Karpas-422 (cell line): Measurements from ENCODE around the gene OTUD7B. TPM values are rescaled to one million over a fixed set of nuclear protein-coding genes. Genes with fewer than 3 reads are reported as not detected.

Experiments used
- DNase-seq: peaks from one replicate; pipeline ENCODE4 v3.0.0-alpha.2; 2015
- H2AFZ ChIP-seq: fragments of 200-600 bp; sonication (generic); 2 replicates; pipeline ENCODE4 v1.6.1; 2014; ENCODE audit warnings: antibody characterized with exemption, low read length, mixed read lengths
- H3K27ac ChIP-seq: fragments of 200-600 bp; sonication (generic); 2 replicates; pipeline ENCODE4 v1.5.1; 2014; ENCODE audit warnings: mild to moderate bottlenecking, low read length, moderate library complexity
- H3K27me3 ChIP-seq: fragments of 200-600 bp; sonication (generic); 2 replicates; pipeline ENCODE4 v1.6.1; 2014; ENCODE audit warnings: low read length, mixed read lengths
- H3K36me3 ChIP-seq: fragments of 200-600 bp; sonication (generic); 2 replicates; pipeline ENCODE4 v1.6.1; 2014; ENCODE audit warnings: low read length, mixed read lengths; ENCODE audit not compliant: insufficient read depth
- H3K4me1 ChIP-seq: fragments of 200-600 bp; sonication (generic); 2 replicates; pipeline ENCODE4 v1.6.1; 2014; ENCODE audit warnings: mild to moderate bottlenecking, low read length, mixed read lengths
- H3K4me2 ChIP-seq: fragments of 200-600 bp; sonication (generic); 2 replicates; pipeline ENCODE4 v1.6.1; 2014; ENCODE audit warnings: low read length, low read depth, mild to moderate bottlenecking; ENCODE audit not compliant: poor library complexity, severe bottlenecking
- H3K4me3 ChIP-seq: fragments of 200-600 bp; sonication (generic); 2 replicates; pipeline ENCODE4 v1.5.1; 2014; ENCODE audit warnings: mild to moderate bottlenecking, antibody characterized with exemption, low read length, mixed read lengths
- H3K79me2 ChIP-seq: fragments of 200-600 bp; sonication (generic); 2 replicates; pipeline ENCODE4 v1.6.1; 2014; ENCODE audit warnings: mild to moderate bottlenecking, low read length, mixed read lengths
- H3K9ac ChIP-seq: fragments of 200-600 bp; sonication (generic); 2 replicates; pipeline ENCODE4 v1.6.0; 2014; ENCODE audit warnings: low read length
- H3K9me2 ChIP-seq: fragments of 200-600 bp; sonication (generic), shearing (Covaris generic); replicated peaks from 2 replicates; pipeline ENCODE4 v1.6.0; 2014; ENCODE audit warnings: mild to moderate bottlenecking, low read length, moderate library complexity; ENCODE audit not compliant: insufficient read depth
- H3K9me3 ChIP-seq: fragments of 300-700, 200-600 bp; sonication (generic); 2 replicates; pipeline ENCODE4 v1.6.1; 2014; ENCODE audit warnings: low read length, mixed read lengths
- H4K20me1 ChIP-seq: fragments of 200-600 bp; sonication (generic); 2 replicates; pipeline ENCODE4 v1.6.1; 2014; ENCODE audit warnings: mild to moderate bottlenecking, antibody characterized with exemption, low read length, low read depth; ENCODE audit not compliant: insufficient read depth
- total RNA-seq: library from RNA; depleted of rRNA; stranded (reverse); fragments of >200 nt; shearing (Covaris generic); gene quantifications from 2 replicates; pipeline ENCODE4 v1.2.3, GENCODE V29; 2014; ENCODE audit warnings: low replicate concordance

The OTUD7B gene
- total RNA-seq, 1 experiment from 2014 or later: 3.6 TPM

GRCh38 chr1:149979245-149979971 lies 31.1 kb downstream of the OTUD7B start:
- H3K4me1 ChIP-seq: no peaks in the 10 kb centered on the region
- H2AFZ ChIP-seq: no peak overlapping the region
- H3K4me3 ChIP-seq: no peak overlapping the region
- no peak overlapping the region for H3K27ac ChIP-seq
- H3K9me3 ChIP-seq: no peaks in the 10 kb centered on the region
- H4K20me1 ChIP-seq: peaks cover 11% of the 10 kb centered on the region; the same call in 1 of the 2 replicates
- no peaks in the 10 kb centered on the region for H3K36me3 ChIP-seq
- no peaks in the 10 kb centered on the region for H3K9me2 ChIP-seq
- H3K4me2 ChIP-seq: no peak overlapping the region
- no peaks in the 10 kb centered on the region for H3K27me3 ChIP-seq
- H3K79me2 ChIP-seq: no peaks in the 10 kb centered on the region
- DNase-seq: no peak
- H3K9ac ChIP-seq: no peak overlapping the region

DNA sequence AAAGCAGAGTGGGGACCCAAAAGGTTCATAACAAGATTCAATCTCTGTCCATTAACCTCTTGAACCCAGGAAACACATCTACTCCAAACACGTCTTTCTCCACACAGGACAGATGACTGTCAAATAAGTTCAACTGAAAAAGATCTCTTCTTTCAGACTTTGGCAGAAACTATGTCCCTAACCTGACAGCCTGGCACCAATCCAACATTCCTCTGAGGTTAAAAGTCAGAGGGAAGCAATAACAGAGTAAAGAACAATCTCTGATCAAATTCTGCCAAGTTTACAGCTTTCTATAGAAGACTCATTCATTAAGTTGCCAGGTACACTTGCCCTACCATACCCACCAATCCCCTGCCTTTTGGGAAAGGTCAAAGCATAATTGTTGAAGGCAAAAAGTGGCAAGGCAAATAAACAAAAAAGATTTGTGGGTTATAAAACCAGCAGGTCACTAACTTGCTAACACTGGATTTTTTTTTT lies 31.9 kb downstream of the OTUD7B start:
- H3K4me2 ChIP-seq: no peak overlapping the region
- H3K4me3 ChIP-seq: no peak overlapping the region
- no peaks in the 10 kb centered on the region for H3K79me2 ChIP-seq
- H4K20me1 ChIP-seq: 0 out of 2 replicates have a peak, but pooled peaks cover 7% of the 10 kb centered on the region
- no peaks in the 10 kb centered on the region for H3K9me2 ChIP-seq
- H3K4me1 ChIP-seq: no peaks in the 10 kb centered on the region
- no peaks in the 10 kb centered on the region for H3K9me3 ChIP-seq
- no peaks in the 10 kb centered on the region for H3K36me3 ChIP-seq
- H2AFZ ChIP-seq: no peak overlapping the region
- no peak overlapping the region for H3K9ac ChIP-seq
- no peaks in the 10 kb centered on the region for H3K27me3 ChIP-seq
- no peak for DNase-seq
- no peak overlapping the region for H3K27ac ChIP-seq

DNA sequence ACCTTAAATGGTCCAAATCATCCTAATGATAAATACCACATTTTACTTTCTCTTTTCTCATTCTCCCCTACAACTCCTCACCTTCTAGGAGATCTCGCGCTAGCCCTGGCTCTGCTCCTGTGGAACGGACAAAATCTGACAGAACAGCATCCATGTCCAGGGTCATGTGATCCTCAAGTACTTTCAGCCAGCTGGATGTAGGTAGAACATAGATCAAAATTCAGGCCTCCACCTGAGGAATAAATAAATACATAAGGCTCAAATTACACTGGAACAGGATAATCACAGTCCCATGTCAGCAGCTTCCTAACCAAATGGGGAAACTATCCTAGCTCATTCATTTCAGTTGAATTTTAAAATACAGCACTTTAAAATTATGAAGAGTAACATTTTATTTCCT lies 33.2 kb downstream of the OTUD7B start:
- H3K9me3 ChIP-seq: no peaks in the 10 kb centered on the region
- H3K4me1 ChIP-seq: no peaks in the 10 kb centered on the region
- H3K4me2 ChIP-seq: no peak overlapping the region
- H2AFZ ChIP-seq: no peak overlapping the region
- H3K27me3 ChIP-seq: no peaks in the 10 kb centered on the region
- no peak for DNase-seq
- no peak overlapping the region for H3K27ac ChIP-seq
- H3K79me2 ChIP-seq: no peaks in the 10 kb centered on the region
- no peak overlapping the region for H3K9ac ChIP-seq
- H3K9me2 ChIP-seq: no peaks in the 10 kb centered on the region
- H4K20me1 ChIP-seq: 0 out of 2 replicates have a peak, but pooled peaks cover under 1% of the 10 kb centered on the region
- H3K36me3 ChIP-seq: no peaks in the 10 kb centered on the region
- no peak overlapping the region for H3K4me3 ChIP-seq

DNA sequence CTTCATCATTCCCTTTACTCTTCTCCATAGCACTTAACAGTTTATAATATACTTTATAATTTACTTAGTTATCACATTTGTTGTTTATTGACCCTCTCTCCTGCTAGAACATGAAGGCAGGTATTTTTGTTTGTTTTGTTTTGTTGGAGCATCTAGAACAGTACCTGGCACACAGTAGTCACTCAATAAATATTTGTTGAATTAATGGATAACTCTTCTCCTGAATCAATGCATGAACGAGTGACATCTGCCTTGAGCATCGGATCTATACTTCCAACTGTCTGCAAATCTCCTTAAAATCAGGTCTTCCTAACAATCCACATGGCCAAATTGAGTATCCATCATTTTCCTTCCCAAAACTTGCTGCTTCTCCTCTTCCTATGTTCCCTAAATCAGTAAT lies 38.0 kb downstream of the OTUD7B start:
- Histone ChIP-seq H4K20me1 (no peaks in the 10 kb centered on the region), H3K9me2 (no peaks in the 10 kb centered on the region), H3K27ac (no peak overlapping the region), H3K4me1 (no peaks in the 10 kb centered on the region), H3K36me3 (no peaks in the 10 kb centered on the region), H3K4me2 (no peak overlapping the region), H3K9me3 (no peaks in the 10 kb centered on the region), H3K79me2 (no peaks in the 10 kb centered on the region), H3K4me3 (no peak overlapping the region), H3K9ac (no peak overlapping the region), H3K27me3 (no peaks in the 10 kb centered on the region), H2AFZ (no peak overlapping the region)
- no peak for DNase-seq

- no peaks in the 10 kb centered on the region for H3K27me3 ChIP-seq
- no peak for DNase-seq
- no peak overlapping the region for H3K4me3 ChIP-seq
- 0 out of 2 replicates have a peak, but pooled peaks cover 3% of the 10 kb centered on the region for H3K36me3 ChIP-seq
- H4K20me1 ChIP-seq: no peaks in the 10 kb centered on the region
- no peaks in the 10 kb centered on the region for H3K4me1 ChIP-seq
- H3K79me2 ChIP-seq: no peaks in the 10 kb centered on the region
- no peak overlapping the region for H3K4me2 ChIP-seq
- H3K27ac ChIP-seq: no peak overlapping the region
- no peaks in the 10 kb centered on the region for H3K9me2 ChIP-seq
- no peak overlapping the region for H3K9ac ChIP-seq
- no peak overlapping the region for H2AFZ ChIP-seq
- no peaks in the 10 kb centered on the region for H3K9me3 ChIP-seq
These were observed 42.9 kb downstream of the OTUD7B start for GRCh38 chr1:149967646-149968045.

DNA sequence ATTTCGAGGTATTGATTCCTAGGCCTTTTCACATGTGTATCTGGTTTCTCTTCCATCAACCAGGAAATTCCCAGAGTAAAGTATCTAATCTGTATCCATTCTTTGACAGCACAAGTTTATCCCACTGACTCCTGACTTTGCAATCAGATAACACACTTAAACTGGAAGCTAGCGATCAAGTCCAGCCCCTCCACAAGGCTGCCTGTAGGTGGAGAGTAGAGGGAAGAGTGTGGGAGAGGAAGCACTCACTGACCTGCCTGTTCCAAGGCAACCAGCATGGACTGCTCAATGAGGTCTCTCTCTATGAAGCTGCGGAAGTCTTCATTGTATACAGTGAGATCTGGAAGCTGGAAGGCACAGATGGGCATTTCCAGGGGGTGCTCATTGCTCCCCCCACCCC lies 43.5 kb downstream of the OTUD7B start:
- Histone ChIP-seq H2AFZ (no peak overlapping the region), H3K4me2 (no peak overlapping the region), H3K4me1 (0 out of 2 replicates have a peak, but pooled peaks cover 2% of the 10 kb centered on the region), H3K36me3 (0 out of 2 replicates have a peak, but pooled peaks cover 3% of the 10 kb centered on the region), H3K79me2 (no peaks in the 10 kb centered on the region), H4K20me1 (no peaks in the 10 kb centered on the region), H3K27me3 (no peaks in the 10 kb centered on the region), H3K9me3 (no peaks in the 10 kb centered on the region), H3K9me2 (no peaks in the 10 kb centered on the region), H3K9ac (no peak overlapping the region), H3K27ac (no peak overlapping the region), H3K4me3 (no peak overlapping the region)
- no peak for DNase-seq

DNA sequence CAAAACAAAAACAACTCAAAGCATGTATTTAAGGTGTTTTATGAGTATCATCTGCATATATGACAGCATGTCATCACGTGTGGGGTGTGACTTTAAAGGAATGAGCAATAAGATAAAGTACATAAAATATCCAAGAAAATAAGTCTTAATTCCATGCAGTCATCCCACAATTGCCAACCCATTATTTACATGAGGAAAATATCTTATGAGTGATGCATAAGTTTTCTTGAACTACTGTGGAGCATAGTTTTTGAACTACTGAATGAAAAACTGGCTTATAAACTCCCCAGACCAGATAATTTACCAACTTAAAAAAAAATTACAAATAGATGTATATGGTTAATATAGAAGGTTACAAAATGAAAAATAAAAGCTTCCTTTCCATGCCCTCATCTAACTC lies 44.1 kb downstream of the OTUD7B start:
- Histone ChIP-seq H3K4me2 (no peak overlapping the region), H3K4me1 (0 out of 2 replicates have a peak, but pooled peaks cover 2% of the 10 kb centered on the region), H3K4me3 (no peak overlapping the region), H3K9me2 (no peaks in the 10 kb centered on the region), H3K79me2 (no peaks in the 10 kb centered on the region), H2AFZ (no peak overlapping the region), H3K27me3 (no peaks in the 10 kb centered on the region), H3K9me3 (no peaks in the 10 kb centered on the region), H4K20me1 (no peaks in the 10 kb centered on the region), H3K27ac (no peak overlapping the region), H3K36me3 (0 out of 2 replicates have a peak, but pooled peaks cover 3% of the 10 kb centered on the region), H3K9ac (no peak overlapping the region)
- DNase-seq: no peak

- Histone ChIP-seq H2AFZ (no peak overlapping the region), H3K4me2 (no peak overlapping the region), H3K27ac (no peak overlapping the region), H3K27me3 (no peaks in the 10 kb centered on the region), H3K4me1 (0 out of 2 replicates have a peak, but pooled peaks cover 2% of the 10 kb centered on the region), H4K20me1 (no peaks in the 10 kb centered on the region), H3K4me3 (no peak overlapping the region), H3K36me3 (0 out of 2 replicates have a peak, but pooled peaks cover 3% of the 10 kb centered on the region), H3K79me2 (no peaks in the 10 kb centered on the region), H3K9ac (no peak overlapping the region), H3K9me2 (no peaks in the 10 kb centered on the region), H3K9me3 (no peaks in the 10 kb centered on the region)
- no peak for DNase-seq
These were observed 45.1 kb downstream of the OTUD7B start for GRCh38 chr1:149965440-149965839.
